Measurements from ENCODE around the gene MACROD2. TPM values are rescaled to one million over a fixed set of nuclear protein-coding genes. Genes with fewer than 3 reads are reported as not detected.

MACROD2 gene
- total RNA-seq, 1 donor from 2014 or later, result 47.7 TPM

DNA sequence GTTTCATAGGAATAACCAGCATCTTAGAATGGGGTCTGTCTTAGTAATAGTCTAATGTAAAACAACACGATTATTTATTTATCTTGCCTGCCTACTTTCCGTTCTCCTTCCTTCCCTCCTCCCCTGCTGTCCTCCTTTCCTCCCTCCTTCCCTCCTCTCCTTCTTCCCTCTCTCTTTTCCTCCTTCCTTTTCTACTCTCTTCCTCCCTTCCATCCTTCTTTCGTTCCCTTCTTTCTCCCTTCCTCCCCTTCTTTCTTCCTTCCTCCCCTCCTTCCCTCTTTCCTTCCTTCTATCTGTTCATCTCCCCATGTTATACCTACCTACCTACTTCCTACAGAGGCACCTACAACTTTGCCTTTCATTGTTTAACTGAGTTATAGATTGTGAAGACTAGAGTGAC, 1637.4 kb downstream of the MACROD2 start:
- FAIRE-seq (no peak), DNase-seq (ENCODE audit: low spot score in 2 of 2) (no peak)

GRCh38 chr20:15634102-15634501, 1638.8 kb downstream of the MACROD2 start:
- no peak for FAIRE-seq

DNA sequence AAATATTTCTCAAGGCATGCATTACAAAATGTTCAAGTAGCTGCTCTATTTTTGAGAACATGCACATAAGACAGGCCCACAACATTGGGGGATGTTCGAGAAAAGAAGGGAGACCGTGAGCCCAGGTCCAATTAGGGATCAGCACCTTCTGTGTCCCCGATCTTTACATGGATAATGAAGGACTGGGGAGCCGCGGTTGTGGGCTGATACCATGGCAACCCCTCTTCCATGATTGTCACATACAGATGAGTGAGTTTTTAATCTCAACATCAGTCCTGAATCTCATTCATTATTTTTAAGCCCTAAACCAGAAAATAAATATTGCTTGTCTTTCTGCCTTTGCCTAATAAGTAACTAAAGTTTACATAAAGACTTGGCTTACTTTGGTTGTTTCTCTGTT, 1642.2 kb downstream of the MACROD2 start:
- FAIRE-seq, result no peak
- DNase-seq (ENCODE audit: low spot score in 2 of 2), result no peak

More at GRCh38 chr20:15634102-15634501, 1638.8 kb downstream of the MACROD2 start:
- DNase-seq (ENCODE audit: low spot score in 2 of 2), result no peak

DNA sequence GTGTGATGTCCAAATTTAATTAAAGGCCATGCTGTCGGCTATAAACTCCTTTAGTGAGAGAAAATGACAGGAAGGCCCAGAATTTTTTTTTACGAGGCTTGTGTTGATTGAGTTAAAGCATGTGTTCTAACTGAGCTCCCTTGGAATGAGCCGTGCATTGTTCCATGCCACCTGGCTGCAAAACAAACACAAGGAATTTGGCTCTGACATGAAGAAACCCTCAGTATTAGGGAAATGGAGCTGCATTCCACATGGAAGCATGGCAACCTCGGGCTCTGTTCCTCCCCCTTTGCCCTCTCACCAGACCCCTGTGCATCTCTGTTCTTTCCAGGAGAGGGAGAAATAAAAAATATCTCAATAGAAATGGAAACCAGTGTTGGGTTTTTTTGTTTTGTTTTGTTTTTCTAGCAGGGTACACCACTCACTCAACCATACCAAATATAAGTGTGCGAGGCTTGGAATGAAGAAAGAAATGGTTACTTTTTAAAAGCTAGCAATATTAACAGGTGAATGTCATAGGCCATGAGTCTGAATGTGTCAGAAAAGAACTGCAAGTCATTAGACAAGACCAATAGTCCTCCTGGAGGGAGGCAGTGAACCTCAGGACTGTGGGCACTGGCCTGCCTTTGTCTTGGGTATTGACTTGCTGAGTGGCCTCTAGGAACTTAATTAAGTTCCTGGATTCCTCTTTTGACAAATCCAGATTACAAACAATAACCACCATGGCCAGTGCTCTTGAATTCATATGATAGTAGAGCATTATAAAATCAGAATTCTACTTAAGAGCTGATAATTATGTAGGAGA, 1642.8 kb downstream of the MACROD2 start:
- FAIRE-seq (no peak), DNase-seq (ENCODE audit: low spot score in 2 of 2) (no peak)

- FAIRE-seq (no peak), DNase-seq (ENCODE audit: low spot score in 2 of 2) (no peak)
Measured at GRCh38 chr20:15638816-15639215, 1643.5 kb downstream of the MACROD2 start.

GRCh38 chr20:15639839-15640238, 1644.5 kb downstream of the MACROD2 start:
- FAIRE-seq (no peak), DNase-seq (ENCODE audit: low spot score in 2 of 2) (no peak)

DNA sequence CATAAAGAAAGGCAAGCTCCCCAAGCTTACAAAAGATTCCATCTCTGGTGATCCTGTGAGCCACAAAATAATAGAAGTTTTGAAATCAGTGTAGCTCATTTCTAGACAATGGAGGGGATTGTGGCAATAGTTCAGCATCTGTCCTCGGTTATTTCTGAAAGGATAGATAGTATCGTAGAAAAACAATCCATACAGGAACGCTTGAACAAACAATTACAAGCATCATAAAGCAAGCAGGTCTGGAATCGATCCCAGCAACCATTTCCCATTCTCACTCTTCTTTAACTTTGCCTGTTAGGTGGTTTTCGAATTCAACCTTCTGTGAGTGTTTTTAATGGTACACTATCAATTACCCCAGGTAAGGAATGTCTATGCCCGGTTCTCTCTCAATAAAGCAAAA, 1646.8 kb downstream of the MACROD2 start:
- FAIRE-seq (no peak), DNase-seq (ENCODE audit: low spot score in 2 of 2) (no peak)

GRCh38 chr20:15642676-15643075, 1647.4 kb downstream of the MACROD2 start:
- no peak for FAIRE-seq

GRCh38 chr20:15643713-15644112, 1648.4 kb downstream of the MACROD2 start:
- FAIRE-seq (no peak), DNase-seq (ENCODE audit: low spot score in 2 of 2) (no peak)

More at GRCh38 chr20:15642676-15643075, 1647.4 kb downstream of the MACROD2 start:
- no peak for DNase-seq (ENCODE audit: low spot score in 2 of 2)

DNA sequence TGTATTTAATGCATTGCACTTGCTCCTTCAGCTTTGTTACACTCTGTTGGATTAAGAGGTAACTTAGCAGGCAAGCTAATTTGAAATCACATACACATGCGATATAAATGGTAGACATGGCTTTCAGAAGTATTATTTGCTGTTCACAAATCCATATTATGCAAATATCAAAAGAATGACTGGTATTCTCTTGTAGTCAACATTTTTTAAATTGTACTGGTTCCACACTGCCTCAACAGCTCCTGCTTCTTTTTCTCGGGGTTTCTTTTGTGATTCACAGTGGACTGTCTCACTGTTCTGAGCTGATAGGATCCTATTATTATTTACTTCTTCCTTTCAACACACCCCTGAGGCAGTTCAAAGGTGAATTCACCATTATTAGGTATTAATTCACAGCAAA, 1650.5 kb downstream of the MACROD2 start:
- FAIRE-seq, result no peak

GRCh38 chr20:15653396-15654207, 1658.3 kb downstream of the MACROD2 start:
- FAIRE-seq, result no peak

More for the DNA sequence above, 1650.5 kb downstream of the MACROD2 start:
- no peak for DNase-seq (ENCODE audit: low spot score in 2 of 2)

GRCh38 chr20:15654208-15654649, 1658.9 kb downstream of the MACROD2 start:
- FAIRE-seq, result no peak
- DNase-seq (ENCODE audit: low spot score in 2 of 2), result peak in 1 of 2 donors; percentile 2

More at GRCh38 chr20:15653396-15654207, 1658.3 kb downstream of the MACROD2 start:
- DNase-seq (ENCODE audit: low spot score in 2 of 2), result no peak

GRCh38 chr20:15655295-15655874, 1660.1 kb downstream of the MACROD2 start:
- DNase-seq (ENCODE audit: low spot score in 2 of 2) (no peak), FAIRE-seq (no peak)

- FAIRE-seq, result no peak
- DNase-seq (ENCODE audit: low spot score in 2 of 2), result no peak
Measured at GRCh38 chr20:15656124-15656523, 1660.8 kb downstream of the MACROD2 start.

DNA sequence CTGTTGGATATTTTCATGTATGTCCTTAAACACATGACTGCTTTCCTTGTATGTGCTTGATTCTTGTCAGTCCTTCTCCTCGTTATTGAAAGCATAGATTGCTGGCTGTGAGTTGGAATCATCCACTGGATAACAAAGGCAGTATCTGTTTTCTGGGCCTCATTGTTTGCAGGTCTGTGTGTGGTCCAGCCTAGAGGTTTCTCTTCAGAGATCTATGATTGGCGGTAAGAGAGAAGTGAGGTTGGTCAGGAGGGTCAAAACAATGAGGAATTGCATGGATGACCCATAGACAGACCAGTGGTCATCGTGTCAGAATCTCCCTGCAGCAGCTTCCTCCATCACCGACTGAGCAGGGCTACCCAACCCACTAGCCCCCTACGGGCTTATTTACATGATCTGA, 1663.0 kb downstream of the MACROD2 start:
- peak in 1 of 2 donors; percentile 3 for DNase-seq (ENCODE audit: low spot score in 2 of 2)
- FAIRE-seq, result no peak

- FAIRE-seq, result no peak
- DNase-seq (ENCODE audit: low spot score in 2 of 2), result no peak
Measured at GRCh38 chr20:15673206-15673605, 1677.9 kb downstream of the MACROD2 start.

DNA sequence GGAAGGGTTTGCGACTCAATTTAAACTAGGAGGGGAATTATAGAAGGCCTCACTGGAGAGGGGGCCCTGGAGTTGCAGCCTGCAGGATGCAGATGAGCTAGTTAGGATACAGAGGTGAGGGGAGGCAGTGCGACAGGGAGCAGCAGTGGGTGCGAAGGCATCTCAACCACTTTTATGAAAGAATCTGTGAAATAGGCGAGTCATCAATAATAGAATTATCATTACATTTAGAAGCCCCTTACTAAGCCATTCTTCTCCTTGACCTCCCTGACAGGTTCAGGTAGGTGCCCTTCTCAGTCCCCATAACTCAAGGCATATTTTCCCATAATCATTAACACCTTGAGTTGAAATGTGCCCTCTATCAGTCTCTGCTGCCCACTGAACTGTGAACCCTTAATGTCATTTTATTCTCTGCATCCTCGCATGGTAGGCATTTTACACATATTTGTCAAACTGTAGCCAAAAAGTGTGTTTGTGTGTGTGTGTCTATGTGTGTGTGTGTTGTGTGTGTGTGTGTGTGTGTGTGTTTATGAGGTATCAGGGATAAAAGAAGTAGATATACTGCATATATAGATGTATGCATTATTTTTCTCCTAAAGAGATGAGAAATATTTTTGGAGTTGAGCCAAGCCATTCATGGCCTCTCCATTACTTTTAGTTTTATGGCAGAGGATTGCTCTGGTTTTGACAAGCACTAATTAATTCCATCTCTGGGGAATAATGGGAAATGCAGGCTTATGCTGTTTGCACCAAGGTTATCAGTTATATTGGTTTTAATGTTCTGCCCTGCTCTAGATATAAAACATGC, 1679.1 kb downstream of the MACROD2 start:
- DNase-seq (ENCODE audit: low spot score in 2 of 2), result no peak
- no peak for FAIRE-seq

- DNase-seq (ENCODE audit: low spot score in 2 of 2) (no peak), FAIRE-seq (no peak)
Measured at GRCh38 chr20:15675061-15675514, 1679.8 kb downstream of the MACROD2 start.

DNA sequence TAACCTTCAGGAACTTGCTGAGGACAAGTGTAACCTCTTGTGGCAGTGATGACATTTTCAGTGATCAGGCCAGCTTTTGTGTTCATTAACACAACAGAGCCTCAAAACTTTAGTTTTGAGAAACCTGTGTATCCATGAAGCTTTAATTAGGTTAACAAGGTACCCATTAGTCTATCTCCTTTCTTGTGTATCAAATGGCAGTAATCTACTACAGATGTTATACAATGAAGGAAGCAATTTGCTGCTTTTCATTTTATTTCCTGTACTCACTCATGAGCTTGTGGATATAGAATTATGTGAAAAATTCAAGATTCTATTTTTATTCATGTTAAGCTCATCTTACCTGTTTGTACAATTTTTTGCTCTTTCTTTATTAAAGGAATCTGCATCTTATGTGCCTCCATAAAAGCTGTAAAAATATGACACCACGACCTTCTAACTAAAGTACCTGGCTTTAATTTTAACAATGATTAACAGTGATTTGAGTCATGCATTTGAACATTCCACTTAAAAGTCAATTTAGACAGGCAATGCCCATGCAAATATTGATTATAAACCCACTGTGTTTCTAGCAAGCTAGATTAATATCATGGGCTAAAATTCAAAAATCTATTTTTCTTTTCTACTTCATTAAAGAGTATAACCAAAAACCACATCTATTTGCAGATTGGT, 1680.6 kb downstream of the MACROD2 start:
- DNase-seq (ENCODE audit: low spot score in 2 of 2), result no peak
- no peak for FAIRE-seq
